ENCODE results near the gene BMP5.

BMP5 gene

GRCh38 chr6:55874316-55874715 lies 1.1 kb downstream of the BMP5 start:
- H3K36me3 ChIP-seq (ENCODE audit: control insufficient read depth, low read length) = no peaks in the 10 kb centered on the region
- H4K20me1 ChIP-seq (ENCODE audit: control insufficient read depth, insufficient read depth, low read depth, low read length) = no peaks in the 10 kb centered on the region
- no peaks in the 10 kb centered on the region for H3K4me1 ChIP-seq (ENCODE audit: control insufficient read depth, low read length)
- no peaks in the 10 kb centered on the region for H3F3A ChIP-seq (ENCODE audit: control insufficient read depth, insufficient read depth)
- H3K4me2 ChIP-seq (ENCODE audit: low read length) = no peak overlapping the region
- H3K9me3 ChIP-seq (ENCODE audit: control insufficient read depth, insufficient read depth, low read length) = no peaks in the 10 kb centered on the region
- H3K79me2 ChIP-seq (ENCODE audit: control insufficient read depth, low read length) = no peaks in the 10 kb centered on the region
- no peaks in the 10 kb centered on the region for H3K9me2 ChIP-seq (replicated peaks; ENCODE audit: control insufficient read depth, low read length)
- no peak overlapping the region for H3K4me3 ChIP-seq (ENCODE audit: low read length)
- no peaks in the 10 kb centered on the region for H3K27me3 ChIP-seq (ENCODE audit: control insufficient read depth, low read length)
- no peak for TF ChIP-seq EZH2phosphoT487 (IDR thresholded peaks at IDR 0.05; ENCODE audit: borderline replicate concordance, low read length)
- no peak overlapping the region for H3K27ac ChIP-seq (ENCODE audit: low read depth, low read length)

DNA sequence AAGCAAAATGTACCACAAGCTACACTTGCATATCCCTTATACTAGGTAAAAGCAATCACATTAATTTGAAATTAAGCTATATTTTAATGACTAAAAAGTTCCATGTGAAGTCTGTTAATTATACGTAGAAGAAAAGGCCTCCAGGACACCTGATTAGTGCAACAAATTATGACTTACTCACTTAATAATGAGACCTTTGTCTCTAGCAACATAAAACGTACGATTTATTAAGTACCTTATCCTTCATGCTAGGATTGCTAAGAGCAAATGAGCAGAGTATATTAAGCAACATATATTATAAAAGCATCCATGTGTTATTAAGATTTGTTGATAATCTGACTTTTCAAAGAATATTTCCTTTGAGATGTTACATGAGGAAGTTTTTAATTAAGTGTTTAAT lies 2.5 kb downstream of the BMP5 start:
- no peak for TF ChIP-seq CTCF (IDR thresholded peaks at IDR 0.05; ENCODE audit: low read depth, low read length, poor library complexity, severe bottlenecking)
- no peak for TF ChIP-seq EZH2phosphoT487 (IDR thresholded peaks at IDR 0.05; ENCODE audit: borderline replicate concordance, low read length)
- Histone ChIP-seq H3K36me3 (ENCODE audit: control insufficient read depth, low read length) (no peaks in the 10 kb centered on the region), H3K9me3 (ENCODE audit: control insufficient read depth, insufficient read depth, low read length) (no peaks in the 10 kb centered on the region), H3K27ac (ENCODE audit: low read depth, low read length) (no peak overlapping the region), H3K4me3 (ENCODE audit: low read length) (no peak overlapping the region), H3K4me2 (ENCODE audit: low read length) (no peak overlapping the region), H3F3A (ENCODE audit: control insufficient read depth, insufficient read depth) (no peaks in the 10 kb centered on the region), H3K27me3 (ENCODE audit: control insufficient read depth, low read length) (no peaks in the 10 kb centered on the region), H3K9me2 (replicated peaks; ENCODE audit: control insufficient read depth, low read length) (no peaks in the 10 kb centered on the region), H3K4me1 (ENCODE audit: control insufficient read depth, low read length) (no peaks in the 10 kb centered on the region), H3K79me2 (ENCODE audit: control insufficient read depth, low read length) (no peaks in the 10 kb centered on the region), H4K20me1 (ENCODE audit: control insufficient read depth, insufficient read depth, low read depth, low read length) (no peaks in the 10 kb centered on the region)

GRCh38 chr6:55870181-55870813 lies 5.1 kb downstream of the BMP5 start:
- H3K79me2 ChIP-seq (ENCODE audit: control insufficient read depth, low read length) = no peaks in the 10 kb centered on the region
- no peak overlapping the region for H3K27ac ChIP-seq (ENCODE audit: low read depth, low read length)
- H3K36me3 ChIP-seq (ENCODE audit: control insufficient read depth, low read length) = no peaks in the 10 kb centered on the region
- no peaks in the 10 kb centered on the region for H3K9me2 ChIP-seq (replicated peaks; ENCODE audit: control insufficient read depth, low read length)
- TF ChIP-seq EZH2phosphoT487 (IDR thresholded peaks at IDR 0.05; ENCODE audit: borderline replicate concordance, low read length) = no peak
- TF ChIP-seq CTCF (IDR thresholded peaks at IDR 0.05; ENCODE audit: low read depth, low read length, poor library complexity, severe bottlenecking) = no peak
- H3K9me3 ChIP-seq (ENCODE audit: control insufficient read depth, insufficient read depth, low read length) = no peaks in the 10 kb centered on the region
- H3K4me1 ChIP-seq (ENCODE audit: control insufficient read depth, low read length) = no peaks in the 10 kb centered on the region
- no peaks in the 10 kb centered on the region for H4K20me1 ChIP-seq (ENCODE audit: control insufficient read depth, insufficient read depth, low read depth, low read length)
- H3K27me3 ChIP-seq (ENCODE audit: control insufficient read depth, low read length) = no peaks in the 10 kb centered on the region
- H3F3A ChIP-seq (ENCODE audit: control insufficient read depth, insufficient read depth) = no peaks in the 10 kb centered on the region
- H3K4me2 ChIP-seq (ENCODE audit: low read length) = no peak overlapping the region
- H3K4me3 ChIP-seq (ENCODE audit: low read length) = no peak overlapping the region

- no peak for TF ChIP-seq EZH2phosphoT487 (IDR thresholded peaks at IDR 0.05; ENCODE audit: borderline replicate concordance, low read length)
- no peak overlapping the region for H3K4me3 ChIP-seq (ENCODE audit: low read length)
- no peak overlapping the region for H3K4me2 ChIP-seq (ENCODE audit: low read length)
- H4K20me1 ChIP-seq (ENCODE audit: control insufficient read depth, insufficient read depth, low read depth, low read length) = no peaks in the 10 kb centered on the region
- no peaks in the 10 kb centered on the region for H3K4me1 ChIP-seq (ENCODE audit: control insufficient read depth, low read length)
- H3K9me3 ChIP-seq (ENCODE audit: control insufficient read depth, insufficient read depth, low read length) = no peaks in the 10 kb centered on the region
- no peaks in the 10 kb centered on the region for H3K9me2 ChIP-seq (replicated peaks; ENCODE audit: control insufficient read depth, low read length)
- no peaks in the 10 kb centered on the region for H3K27me3 ChIP-seq (ENCODE audit: control insufficient read depth, low read length)
- H3K79me2 ChIP-seq (ENCODE audit: control insufficient read depth, low read length) = no peaks in the 10 kb centered on the region
- H3K27ac ChIP-seq (ENCODE audit: low read depth, low read length) = no peak overlapping the region
- H3K36me3 ChIP-seq (ENCODE audit: control insufficient read depth, low read length) = no peaks in the 10 kb centered on the region
- H3F3A ChIP-seq (ENCODE audit: control insufficient read depth, insufficient read depth) = no peaks in the 10 kb centered on the region
These were observed 5.7 kb downstream of the BMP5 start for GRCh38 chr6:55869674-55870073.
